Activated CD8-positive, alpha-beta T cell treated with anti-CD3 and anti-CD28 coated beads for 36 hours (primary cell): ENCODE data around the gene CTSD. TPM values are rescaled to one million over a fixed set of nuclear protein-coding genes. Genes with fewer than 3 reads are reported as not detected.

Experiments used
- ATAC-seq: fragments of 200-7000 bp; cut with Tn5 transposase; one replicate; pipeline ENCODE4 v1.10.0; 2021; ENCODE audit warnings: mild to moderate bottlenecking, moderate library complexity
- CTCF ChIA-PET: fragments of 350-600 bp; sonication (Branson Sonifier 250); formaldehyde crosslinking; loops from one replicate; lab custom pipeline; 2021; ENCODE audit warnings: antibody characterized with exemption; lab: Charles Lee
- POLR2A ChIA-PET: fragments of 350-600 bp; sonication (Branson Sonifier 250); formaldehyde crosslinking; loops from one replicate; lab custom pipeline; 2021; ENCODE audit warnings: antibody characterized with exemption; lab: Charles Lee
- DNase-seq: peaks from one replicate; pipeline ENCODE4 v3.0.0-alpha.2; 2020
- H3K27ac Mint-ChIP-seq: one replicate; pipeline ENCODE4 v1.8.0; 2021; ENCODE audit warnings: mild to moderate bottlenecking, mixed read lengths
- H3K27me3 Mint-ChIP-seq: one replicate; pipeline ENCODE4 v1.8.0; 2021; ENCODE audit warnings: mixed read lengths
- H3K36me3 Mint-ChIP-seq: one replicate; pipeline ENCODE4 v1.8.0; 2021; ENCODE audit warnings: low read depth, mixed read lengths
- H3K4me1 Mint-ChIP-seq: one replicate; pipeline ENCODE4 v1.8.0; 2021; ENCODE audit warnings: low read depth, mixed read lengths
- H3K4me3 Mint-ChIP-seq: one replicate; pipeline ENCODE4 v1.8.0; 2021; ENCODE audit warnings: mild to moderate bottlenecking, moderate library complexity, mixed read lengths
- H3K9me3 Mint-ChIP-seq: one replicate; pipeline ENCODE4 v1.8.0; 2021; ENCODE audit warnings: mixed read lengths
- CTCF ChIP-seq: fragments of 200-600 bp; IDR thresholded peaks from one replicate; pipeline ENCODE4 v1.8.0; 2022; ENCODE audit warnings: antibody characterized with exemption, mild to moderate bottlenecking
- intact Hi-C: fragments of 100-400 bp; cut with micrococcal nuclease; formaldehyde crosslinking; loops from one replicate; pipeline ENCODE4 v1.10.0; 2022
- total RNA-seq, 2 experiments: library from RNA; stranded (reverse); gene quantifications; one replicate each; pipeline ENCODE4 v1.2.3, GENCODE V29; 2021

CTSD gene
- total RNA-seq, 2 experiments from 2014 or later: 44.9 to 45.6 TPM

GRCh38 chr11:1779034-1779805 is 15.5 kb upstream of the CTSD start:
- no peak for DNase-seq
- no peak for TF ChIP-seq CTCF
- POLR2A ChIA-PET: interaction anchor here (0.6 kb wide), 1 partner anchor 500 kb away, joined by 3 read pairs; no protein-coding TSS in a partner anchor
- intact Hi-C loops: no loop called here
- H3K4me1 Mint-ChIP-seq: no peaks in the 10 kb centered on the region
- no peaks in the 10 kb centered on the region for H3K36me3 Mint-ChIP-seq
- H3K27me3 Mint-ChIP-seq: no peaks in the 10 kb centered on the region
- H3K27ac Mint-ChIP-seq: no peak overlapping the region
- no peaks in the 10 kb centered on the region for H3K9me3 Mint-ChIP-seq
- ATAC-seq: no peak
- CTCF ChIA-PET: interaction anchor here (1.0 kb wide), 1 partner anchor 10 kb away, joined by 3 read pairs; no protein-coding TSS in a partner anchor
- no peak overlapping the region for H3K4me3 Mint-ChIP-seq

GRCh38 chr11:1778141-1778911 is 14.6 kb upstream of the CTSD start:
- no peaks in the 10 kb centered on the region for H3K9me3 Mint-ChIP-seq
- ChIA-PET CTCF (interaction anchor here (0.6 to 2.0 kb wide), 5 partner anchors 9 to 222 kb away, joined by 3 to 5 read pairs (median 4); no protein-coding TSS in a partner anchor), POLR2A (interaction anchor here (0.6 kb wide), 1 partner anchor 501 kb away, joined by 3 read pairs; no protein-coding TSS in a partner anchor)
- ATAC-seq (no peak), DNase-seq (no peak)
- intact Hi-C loops: no loop called here
- no peak overlapping the region for H3K4me3 Mint-ChIP-seq
- H3K27ac Mint-ChIP-seq: no peak overlapping the region
- no peaks in the 10 kb centered on the region for H3K27me3 Mint-ChIP-seq
- TF ChIP-seq CTCF: no peak
- no peaks in the 10 kb centered on the region for H3K36me3 Mint-ChIP-seq
- peaks cover 3% of the 10 kb centered on the region for H3K4me1 Mint-ChIP-seq

- ChIA-PET CTCF (interaction anchor here (0.6 to 2.0 kb wide), 4 partner anchors 11 to 223 kb away, joined by 3 to 5 read pairs (median 4); no protein-coding TSS in a partner anchor), POLR2A (no interaction called here)
- H3K4me3 Mint-ChIP-seq: no peak overlapping the region
- intact Hi-C loops: no loop called here
- ATAC-seq (no peak), DNase-seq (no peak)
- no peak for TF ChIP-seq CTCF
- H3K36me3 Mint-ChIP-seq: no peaks in the 10 kb centered on the region
- peaks cover 6% of the 10 kb centered on the region for H3K4me1 Mint-ChIP-seq
- H3K27me3 Mint-ChIP-seq: no peaks in the 10 kb centered on the region
- no peaks in the 10 kb centered on the region for H3K9me3 Mint-ChIP-seq
- H3K27ac Mint-ChIP-seq: no peak overlapping the region
Measured at GRCh38 chr11:1777737-1778136, 14.0 kb upstream of the CTSD start.

GRCh38 chr11:1776944-1777715 is 13.4 kb upstream of the CTSD start:
- TF ChIP-seq CTCF: no peak
- POLR2A ChIA-PET: no interaction called here
- H3K36me3 Mint-ChIP-seq: no peaks in the 10 kb centered on the region

More at GRCh38 chr11:1776944-1777715, 13.4 kb upstream of the CTSD start:
- no peaks in the 10 kb centered on the region for H3K27me3 Mint-ChIP-seq
- CTCF ChIA-PET: interaction anchor here (1.2 to 2.0 kb wide), 3 partner anchors 10 to 224 kb away, joined by 4 to 5 read pairs (median 4); no protein-coding TSS in a partner anchor
- ATAC-seq (no peak), DNase-seq (no peak)
- no peak overlapping the region for H3K4me3 Mint-ChIP-seq
- H3K9me3 Mint-ChIP-seq: no peaks in the 10 kb centered on the region
- intact Hi-C loops: no loop called here
- H3K4me1 Mint-ChIP-seq: peaks cover 12% of the 10 kb centered on the region
- no peak overlapping the region for H3K27ac Mint-ChIP-seq
